WTC11 (cell line): ENCODE measurements around the gene IRF2.

ENCODE experiments used
- ESRRA ChIP-seq: sonication (generic); formaldehyde crosslinking; IDR thresholded peaks from 2 replicates; pipeline ENCODE4 v1.8.1; 2022; ENCODE audit warnings: mild to moderate bottlenecking, missing genetic modification reagents, borderline replicate concordance
- ETV6 ChIP-seq: sonication (generic); formaldehyde crosslinking; IDR thresholded peaks from 2 replicates; pipeline ENCODE4 v1.8.1; 2022; ENCODE audit warnings: mild to moderate bottlenecking, missing genetic modification reagents
- MXD4 ChIP-seq: fragments of 250-450 bp; sonication (Bioruptor Pico); IDR thresholded peaks from 2 replicates; pipeline ENCODE4 v1.8.0; 2021; ENCODE audit warnings: mild to moderate bottlenecking, moderate library complexity, borderline replicate concordance
- MYBL2 ChIP-seq: sonication (generic); formaldehyde crosslinking; IDR thresholded peaks from 2 replicates; pipeline ENCODE4 v1.8.1; 2023; ENCODE audit warnings: mild to moderate bottlenecking, moderate library complexity, missing genetic modification reagents
- NFE2L1 ChIP-seq: sonication (generic); formaldehyde crosslinking; IDR thresholded peaks from 2 replicates; pipeline ENCODE4 v1.8.1; 2023; ENCODE audit warnings: missing genetic modification reagents
- NR1H2 ChIP-seq: sonication (generic); formaldehyde crosslinking; IDR thresholded peaks from 2 replicates; pipeline ENCODE4 v1.9.0; 2021; ENCODE audit warnings: mild to moderate bottlenecking, moderate library complexity, missing genetic modification reagents
- NR3C1 ChIP-seq: sonication (generic); formaldehyde crosslinking; conservative IDR thresholded peaks from 2 replicates; pipeline ENCODE4 v1.8.1; 2023; ENCODE audit warnings: low read depth, mild to moderate bottlenecking, missing genetic modification reagents
- SP1 ChIP-seq: sonication (generic); formaldehyde crosslinking; conservative IDR thresholded peaks from 2 replicates; pipeline ENCODE4 v1.8.1; 2022; ENCODE audit warnings: missing genetic modification reagents
- TEAD4 ChIP-seq: sonication (generic); formaldehyde crosslinking; IDR thresholded peaks from 2 replicates; pipeline ENCODE4 v1.8.0; 2022; ENCODE audit warnings: mild to moderate bottlenecking, missing genetic modification reagents
- TF ChIP-seq, protein P1 (sequence below): fragments of 200-600 bp; IDR thresholded peaks from 2 replicates; pipeline ENCODE4 v1.8.0; 2022; ENCODE audit warnings: antibody characterized with exemption
- TF ChIP-seq, protein P2 (sequence below): sonication (generic); formaldehyde crosslinking; IDR thresholded peaks from 2 replicates; pipeline ENCODE4 v1.8.0; 2022; ENCODE audit warnings: mild to moderate bottlenecking, missing genetic modification reagents
- TF ChIP-seq, protein P3 (sequence below): sonication (generic); formaldehyde crosslinking; IDR thresholded peaks from 2 replicates; pipeline ENCODE4 v1.8.1; 2022; ENCODE audit warnings: mild to moderate bottlenecking, moderate library complexity, missing genetic modification reagents
- TF ChIP-seq, protein P4 (sequence below): sonication (generic); formaldehyde crosslinking; IDR thresholded peaks from 2 replicates; pipeline ENCODE4 v1.8.1; 2023; ENCODE audit warnings: mild to moderate bottlenecking, moderate library complexity, missing genetic modification reagents

DNA sequence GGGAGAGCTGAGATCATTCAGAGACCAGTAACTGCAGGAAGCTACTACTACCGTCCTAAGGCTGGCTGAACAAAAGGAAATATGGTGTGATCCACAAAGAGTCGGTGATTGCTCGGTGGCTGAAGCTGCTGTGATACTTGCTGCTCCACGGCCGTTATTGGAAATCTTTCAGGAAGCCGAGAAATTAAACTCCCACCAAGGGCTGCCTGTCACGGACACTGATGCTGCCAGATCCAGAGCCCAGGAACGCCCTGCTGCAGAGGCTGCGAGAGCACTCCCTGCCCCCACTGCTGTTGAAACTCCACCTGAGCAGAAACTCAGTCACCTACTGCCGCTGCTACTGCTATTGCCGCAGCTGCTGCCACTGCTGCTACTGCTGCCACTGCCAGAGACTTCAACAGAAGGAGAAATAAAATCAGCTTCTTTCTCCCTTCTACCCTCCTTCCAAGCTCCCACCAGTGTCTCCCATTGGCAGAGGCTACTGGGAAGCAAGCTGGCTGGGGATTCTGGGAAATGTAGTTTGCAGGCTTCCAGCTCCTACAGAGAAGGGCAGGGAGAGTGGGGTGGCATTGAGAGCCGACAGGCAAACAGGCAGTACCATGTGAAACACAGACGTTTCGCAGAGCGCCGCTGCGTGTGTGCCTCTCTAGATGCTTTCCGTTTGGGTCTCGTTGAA lies 130.7 kb downstream of the IRF2 start:
- TF ChIP-seq, protein P1, sequence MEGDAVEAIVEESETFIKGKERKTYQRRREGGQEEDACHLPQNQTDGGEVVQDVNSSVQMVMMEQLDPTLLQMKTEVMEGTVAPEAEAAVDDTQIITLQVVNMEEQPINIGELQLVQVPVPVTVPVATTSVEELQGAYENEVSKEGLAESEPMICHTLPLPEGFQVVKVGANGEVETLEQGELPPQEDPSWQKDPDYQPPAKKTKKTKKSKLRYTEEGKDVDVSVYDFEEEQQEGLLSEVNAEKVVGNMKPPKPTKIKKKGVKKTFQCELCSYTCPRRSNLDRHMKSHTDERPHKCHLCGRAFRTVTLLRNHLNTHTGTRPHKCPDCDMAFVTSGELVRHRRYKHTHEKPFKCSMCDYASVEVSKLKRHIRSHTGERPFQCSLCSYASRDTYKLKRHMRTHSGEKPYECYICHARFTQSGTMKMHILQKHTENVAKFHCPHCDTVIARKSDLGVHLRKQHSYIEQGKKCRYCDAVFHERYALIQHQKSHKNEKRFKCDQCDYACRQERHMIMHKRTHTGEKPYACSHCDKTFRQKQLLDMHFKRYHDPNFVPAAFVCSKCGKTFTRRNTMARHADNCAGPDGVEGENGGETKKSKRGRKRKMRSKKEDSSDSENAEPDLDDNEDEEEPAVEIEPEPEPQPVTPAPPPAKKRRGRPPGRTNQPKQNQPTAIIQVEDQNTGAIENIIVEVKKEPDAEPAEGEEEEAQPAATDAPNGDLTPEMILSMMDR: no peak
- TF ChIP-seq SP1 (CRISPR knock-in tag) (no peak), ETV6 (CRISPR knock-in tag) (no peak), NR3C1 (no peak), TEAD4 (CRISPR knock-in tag) (no peak), NR1H2 (CRISPR knock-in tag) (no peak), NFE2L1 (CRISPR knock-in tag) (no peak), MYBL2 (CRISPR knock-in tag) (no peak), ESRRA (CRISPR knock-in tag) (no peak), MXD4 (CRISPR knock-in tag) (no peak)
- TF ChIP-seq, protein P2, sequence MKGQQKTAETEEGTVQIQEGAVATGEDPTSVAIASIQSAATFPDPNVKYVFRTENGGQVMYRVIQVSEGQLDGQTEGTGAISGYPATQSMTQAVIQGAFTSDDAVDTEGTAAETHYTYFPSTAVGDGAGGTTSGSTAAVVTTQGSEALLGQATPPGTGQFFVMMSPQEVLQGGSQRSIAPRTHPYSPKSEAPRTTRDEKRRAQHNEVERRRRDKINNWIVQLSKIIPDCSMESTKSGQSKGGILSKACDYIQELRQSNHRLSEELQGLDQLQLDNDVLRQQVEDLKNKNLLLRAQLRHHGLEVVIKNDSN (CRISPR knock-in tag): no peak
- TF ChIP-seq, protein P3, sequence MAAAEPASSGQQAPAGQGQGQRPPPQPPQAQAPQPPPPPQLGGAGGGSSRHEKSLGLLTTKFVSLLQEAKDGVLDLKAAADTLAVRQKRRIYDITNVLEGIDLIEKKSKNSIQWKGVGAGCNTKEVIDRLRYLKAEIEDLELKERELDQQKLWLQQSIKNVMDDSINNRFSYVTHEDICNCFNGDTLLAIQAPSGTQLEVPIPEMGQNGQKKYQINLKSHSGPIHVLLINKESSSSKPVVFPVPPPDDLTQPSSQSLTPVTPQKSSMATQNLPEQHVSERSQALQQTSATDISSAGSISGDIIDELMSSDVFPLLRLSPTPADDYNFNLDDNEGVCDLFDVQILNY: no peak
- TF ChIP-seq, protein P4, sequence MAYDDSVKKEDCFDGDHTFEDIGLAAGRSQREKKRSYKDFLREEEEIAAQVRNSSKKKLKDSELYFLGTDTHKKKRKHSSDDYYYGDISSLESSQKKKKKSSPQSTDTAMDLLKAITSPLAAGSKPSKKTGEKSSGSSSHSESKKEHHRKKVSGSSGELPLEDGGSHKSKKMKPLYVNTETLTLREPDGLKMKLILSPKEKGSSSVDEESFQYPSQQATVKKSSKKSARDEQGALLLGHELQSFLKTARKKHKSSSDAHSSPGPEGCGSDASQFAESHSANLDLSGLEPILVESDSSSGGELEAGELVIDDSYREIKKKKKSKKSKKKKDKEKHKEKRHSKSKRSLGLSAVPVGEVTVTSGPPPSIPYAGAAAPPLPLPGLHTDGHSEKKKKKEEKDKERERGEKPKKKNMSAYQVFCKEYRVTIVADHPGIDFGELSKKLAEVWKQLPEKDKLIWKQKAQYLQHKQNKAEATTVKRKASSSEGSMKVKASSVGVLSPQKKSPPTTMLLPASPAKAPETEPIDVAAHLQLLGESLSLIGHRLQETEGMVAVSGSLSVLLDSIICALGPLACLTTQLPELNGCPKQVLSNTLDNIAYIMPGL (CRISPR knock-in tag): no peak
